Ramos (cell line): ENCODE measurements around the gene CHAF1B.
"Not testable (repeated sequence)": the region's sequence is repeated elsewhere in the genome, so short reads cannot be mapped to it uniquely, and the experiment has no call there.

ENCODE experiments used
- in situ Hi-C: fragments of 300-500 bp; cut with MboI; formaldehyde crosslinking; loops from one replicate; pipeline ENCODE4 v1.14.3; 2022; ENCODE audit warnings: low sequenced_read_pairs; ENCODE audit not compliant: unreplicated experiment

The CHAF1B gene

DNA sequence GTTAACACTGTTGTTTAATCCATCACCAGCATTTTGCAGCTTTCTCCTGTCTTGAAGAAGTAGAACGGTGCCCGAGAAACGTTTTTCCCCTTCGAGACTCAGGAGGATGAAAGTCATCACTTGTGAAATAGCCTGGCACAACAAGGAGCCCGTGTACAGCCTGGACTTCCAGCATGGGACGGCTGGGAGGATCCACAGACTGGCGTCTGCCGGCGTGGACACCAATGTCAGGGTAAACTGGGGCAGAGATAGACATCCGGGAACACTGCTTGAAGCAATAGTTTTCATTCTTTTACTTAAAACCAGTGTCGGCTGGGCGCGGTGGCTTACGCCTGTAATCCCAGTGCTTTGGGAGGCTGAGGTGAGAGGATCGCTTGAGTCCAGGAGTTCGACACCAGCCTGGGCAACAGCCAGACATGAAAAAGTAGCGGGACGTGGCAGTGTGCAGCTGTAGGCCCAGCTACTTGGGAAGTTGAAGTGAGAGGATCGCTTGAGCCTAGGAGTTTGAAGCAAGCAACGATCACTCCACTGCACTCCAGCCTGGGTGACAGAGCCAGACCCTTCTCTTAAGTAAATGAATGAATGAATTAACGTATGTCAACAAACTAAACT lies 945 bp downstream of the CHAF1B start:
- in situ Hi-C loops, result no loop called here

DNA sequence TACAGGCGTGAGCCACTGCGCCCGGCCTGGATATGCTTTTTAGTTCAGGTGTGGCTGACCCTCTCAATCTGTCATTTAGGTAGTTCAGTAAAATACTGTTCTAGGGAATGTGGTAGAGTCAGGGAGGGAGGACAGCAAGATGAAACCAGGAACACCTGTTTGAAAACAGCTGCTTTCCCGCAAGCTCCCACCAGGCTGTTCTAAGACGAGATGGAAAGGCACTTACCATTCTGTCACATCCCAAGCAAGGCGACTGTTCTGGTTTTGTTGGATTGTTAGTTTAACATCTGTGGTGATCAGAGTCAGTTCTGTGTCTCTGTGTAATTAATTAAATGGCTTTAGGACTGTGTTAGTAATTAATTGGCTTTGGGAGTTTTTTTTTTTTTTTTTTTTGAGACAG lies 2.9 kb downstream of the CHAF1B start:
- in situ Hi-C loops, result no loop called here

DNA sequence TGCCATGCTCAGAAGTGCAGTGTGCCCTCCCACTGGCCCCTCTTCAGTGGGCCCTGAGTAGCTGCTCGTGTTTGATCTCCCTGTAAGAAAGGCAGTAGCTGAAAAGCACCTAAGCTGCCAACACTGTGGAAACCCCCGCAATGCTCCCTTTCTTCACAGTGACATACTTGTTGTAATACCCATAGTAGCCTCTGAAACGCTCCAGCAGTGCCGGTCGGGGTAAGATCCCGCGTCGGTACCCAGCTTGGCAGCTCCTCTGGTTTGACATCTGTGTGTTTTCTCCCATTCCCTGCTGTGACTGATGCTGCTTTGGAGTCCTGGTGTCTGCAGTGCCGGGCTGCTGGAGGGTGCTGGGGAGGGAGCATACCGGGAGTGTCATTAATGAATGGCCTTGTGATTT lies 3.6 kb downstream of the CHAF1B start:
- in situ Hi-C loops, result no loop called here

DNA sequence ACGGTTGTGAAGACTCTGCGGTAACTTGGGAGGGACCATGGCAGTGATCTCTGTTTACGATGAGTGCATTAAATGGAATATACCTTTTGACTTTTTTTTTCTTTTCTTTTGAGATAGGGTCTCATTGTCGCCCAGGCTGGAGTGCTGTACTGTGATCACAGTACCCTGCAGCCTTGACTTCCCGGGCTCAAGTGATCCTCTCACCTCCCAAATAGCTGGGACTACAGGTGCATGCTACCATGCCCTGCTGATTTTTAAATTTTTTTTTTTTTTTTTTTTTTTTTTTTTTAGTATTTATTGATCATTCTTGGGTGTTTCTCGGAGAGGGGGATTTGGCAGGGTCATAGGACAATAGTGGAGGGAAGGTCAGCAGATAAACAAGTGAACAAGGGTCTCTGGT lies 6.5 kb downstream of the CHAF1B start:
- in situ Hi-C loops, result not testable (repeated sequence)

GRCh38 chr21:36395353-36396111 lies 10.3 kb downstream of the CHAF1B start:
- in situ Hi-C loops, result no loop called here

- in situ Hi-C loops, result no loop called here
Observed at GRCh38 chr21:36396325-36396724, 11.1 kb downstream of the CHAF1B start.

DNA sequence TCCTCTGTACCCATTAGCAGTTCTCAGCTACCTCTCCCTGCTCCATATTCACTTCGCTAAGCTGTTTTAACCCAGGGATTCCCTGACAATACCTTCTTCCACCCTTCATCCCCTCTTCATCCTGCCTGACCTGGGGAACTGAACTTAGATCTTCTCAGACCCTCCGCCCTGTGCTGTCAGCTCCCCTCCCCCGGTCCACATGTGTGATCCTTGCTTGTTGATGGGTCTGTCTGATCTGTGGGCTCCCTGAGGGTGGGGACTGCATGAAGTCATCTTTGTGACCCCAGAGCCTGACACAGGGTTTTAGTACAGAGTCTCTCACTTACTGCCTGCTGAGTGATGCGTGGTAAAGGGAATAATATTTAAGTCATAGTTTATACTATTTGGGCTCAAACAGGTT lies 11.8 kb downstream of the CHAF1B start:
- in situ Hi-C loops, result no loop called here

DNA sequence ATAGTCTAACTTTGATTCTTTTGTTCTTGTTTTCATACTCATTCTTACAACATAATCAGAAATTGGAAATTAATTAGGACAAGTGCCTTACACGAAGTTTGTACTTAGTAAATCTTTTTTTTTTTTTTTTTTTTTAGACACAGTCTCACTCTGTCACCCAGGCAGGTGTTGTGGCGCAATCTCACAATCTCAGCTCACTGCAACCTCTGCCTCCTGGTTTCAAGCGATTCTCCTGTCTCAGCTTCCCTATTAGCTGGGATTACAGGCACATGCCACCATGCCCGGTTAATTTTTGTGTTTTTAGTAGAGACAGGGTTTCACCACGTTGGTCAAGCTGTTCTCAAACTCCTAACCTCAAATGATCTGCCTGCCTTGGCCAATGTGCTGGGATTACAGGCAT lies 12.4 kb downstream of the CHAF1B start:
- in situ Hi-C loops, result no loop called here

DNA sequence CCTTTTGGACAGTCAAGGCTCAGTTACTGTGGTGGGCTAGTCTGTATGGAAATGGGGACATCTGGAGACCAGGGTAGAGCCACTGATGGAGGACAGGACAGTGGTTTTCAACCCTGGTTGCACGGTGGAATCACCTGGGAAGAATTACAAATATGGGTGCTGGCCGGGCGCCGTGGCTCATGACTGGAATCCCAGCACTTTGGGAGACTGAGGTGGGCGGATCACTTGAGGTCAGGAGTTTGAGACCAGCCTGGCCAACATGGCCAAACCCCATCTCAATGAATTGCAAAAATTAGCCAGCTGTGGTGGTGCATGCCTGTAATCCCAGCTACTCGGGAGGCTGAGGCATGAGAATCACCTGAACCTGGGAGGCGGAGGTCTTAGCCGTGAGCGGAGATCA lies 14.5 kb downstream of the CHAF1B start:
- in situ Hi-C loops, result not testable (repeated sequence)

- in situ Hi-C loops, result no loop called here
Observed at GRCh38 chr21:36400719-36401118, 15.5 kb downstream of the CHAF1B start.

- in situ Hi-C loops, result no loop called here
Observed at GRCh38 chr21:36402339-36402738, 17.1 kb downstream of the CHAF1B start.

GRCh38 chr21:36403713-36404112 lies 18.5 kb downstream of the CHAF1B start:
- in situ Hi-C loops, result no loop called here

GRCh38 chr21:36408568-36408967 lies 23.4 kb downstream of the CHAF1B start:
- in situ Hi-C loops, result no loop called here

DNA sequence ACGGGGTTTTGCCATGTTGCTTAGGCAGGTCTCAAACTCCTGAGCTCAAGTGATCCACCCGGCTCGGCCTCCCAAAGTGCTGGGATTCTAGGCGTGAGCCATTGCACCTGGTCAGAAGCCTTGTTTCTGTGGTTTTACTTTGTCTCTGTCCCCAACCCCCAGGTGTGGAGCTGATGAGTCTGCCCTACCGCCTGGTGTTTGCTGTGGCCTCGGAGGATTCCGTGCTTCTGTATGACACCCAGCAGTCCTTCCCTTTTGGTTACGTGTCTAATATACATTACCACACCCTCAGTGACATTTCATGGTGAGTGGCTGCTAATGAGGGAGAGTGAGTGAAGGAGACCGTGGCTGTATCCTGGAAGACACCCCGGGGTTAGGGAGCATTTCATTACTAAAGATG lies 26.1 kb downstream of the CHAF1B start:
- in situ Hi-C loops, result no loop called here

- in situ Hi-C loops, result no loop called here
Observed at GRCh38 chr21:36412916-36413315, 27.7 kb downstream of the CHAF1B start.

DNA sequence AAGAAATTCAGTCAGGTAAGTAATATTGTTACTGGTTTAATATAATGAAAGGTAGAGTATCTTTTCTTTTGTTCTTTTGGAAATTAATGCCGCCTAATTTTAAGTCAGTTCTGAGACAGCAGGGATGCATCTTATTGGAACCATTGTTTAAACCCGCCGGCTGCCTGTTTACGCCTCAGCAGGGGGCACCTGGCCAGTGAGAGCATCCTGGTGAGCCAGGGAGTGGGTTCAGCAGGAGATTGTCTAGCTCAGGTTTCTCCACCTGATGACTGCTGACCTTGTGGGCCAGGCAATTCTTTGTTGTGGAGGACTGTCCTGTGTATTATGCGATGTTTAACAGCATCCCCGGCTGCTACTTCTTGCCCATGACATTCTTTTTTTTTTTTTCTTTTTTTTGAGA lies 30.2 kb downstream of the CHAF1B start:
- in situ Hi-C loops, result no loop called here

DNA sequence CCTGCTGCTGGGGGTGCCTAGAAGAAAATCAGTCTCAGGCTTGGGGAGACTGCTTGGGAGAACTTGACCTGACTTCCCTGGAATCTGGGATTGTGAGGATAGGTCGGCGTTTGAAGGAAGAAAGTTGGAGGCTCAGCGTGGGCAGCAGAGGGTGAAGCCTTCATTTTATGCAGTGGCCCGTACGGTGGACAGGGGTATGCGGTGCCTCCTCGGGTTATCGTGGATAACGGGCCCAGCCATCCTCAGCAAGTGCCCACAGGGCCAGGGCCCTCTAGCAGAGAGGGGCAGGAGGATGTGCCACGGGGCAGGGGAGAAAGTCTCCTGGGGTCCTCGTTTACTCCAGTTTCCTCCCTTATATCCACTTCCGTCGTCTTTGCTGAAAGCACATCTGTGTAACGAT lies 34.0 kb downstream of the CHAF1B start:
- in situ Hi-C loops, result no loop called here

GRCh38 chr21:36419996-36420395 lies 34.8 kb downstream of the CHAF1B start:
- in situ Hi-C loops, result no loop called here

GRCh38 chr21:36420571-36421339 lies 35.6 kb downstream of the CHAF1B start:
- in situ Hi-C loops, result no loop called here

DNA sequence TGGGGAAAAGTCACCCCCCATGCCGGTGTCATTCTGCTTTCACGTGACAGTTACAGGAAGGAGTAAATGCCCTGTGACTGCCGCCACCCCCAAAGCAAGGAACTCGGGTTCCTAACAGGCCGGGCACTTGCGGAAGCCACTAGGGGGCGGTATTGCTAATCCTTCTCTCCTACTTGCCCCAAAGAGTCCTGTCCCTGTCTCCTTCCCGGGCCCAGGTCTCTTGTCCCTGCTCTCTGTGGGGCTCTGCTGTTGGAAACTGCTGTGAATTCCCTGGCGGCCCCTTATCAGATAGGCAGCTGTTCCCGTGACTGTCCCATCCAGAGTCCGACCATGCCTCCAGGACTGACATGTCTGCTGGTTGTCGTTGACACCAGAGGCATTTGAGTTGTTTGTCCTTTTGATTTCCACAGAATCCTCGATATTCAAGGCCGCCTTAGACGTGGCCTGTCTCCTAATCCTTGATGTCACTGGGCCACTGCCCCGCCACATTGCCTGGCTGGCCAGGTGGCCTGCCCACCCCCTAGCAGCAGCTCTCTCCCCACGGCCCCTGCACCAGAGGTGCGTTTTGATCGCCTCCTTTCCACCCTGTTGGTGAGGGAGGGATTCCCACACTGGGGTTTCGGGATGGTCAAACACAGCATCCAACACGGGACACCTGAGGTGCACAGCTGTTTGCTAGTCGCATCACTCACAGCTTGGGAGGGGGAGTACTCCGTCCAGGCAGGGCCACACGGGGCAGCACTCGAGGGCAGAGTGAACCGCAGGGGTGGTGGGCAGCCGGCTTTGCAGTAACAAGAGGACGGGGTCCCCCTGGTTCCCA lies 37.3 kb downstream of the CHAF1B start:
- in situ Hi-C loops, result no loop called here
